Measurements from ENCODE around the gene EGR4.

DNA sequence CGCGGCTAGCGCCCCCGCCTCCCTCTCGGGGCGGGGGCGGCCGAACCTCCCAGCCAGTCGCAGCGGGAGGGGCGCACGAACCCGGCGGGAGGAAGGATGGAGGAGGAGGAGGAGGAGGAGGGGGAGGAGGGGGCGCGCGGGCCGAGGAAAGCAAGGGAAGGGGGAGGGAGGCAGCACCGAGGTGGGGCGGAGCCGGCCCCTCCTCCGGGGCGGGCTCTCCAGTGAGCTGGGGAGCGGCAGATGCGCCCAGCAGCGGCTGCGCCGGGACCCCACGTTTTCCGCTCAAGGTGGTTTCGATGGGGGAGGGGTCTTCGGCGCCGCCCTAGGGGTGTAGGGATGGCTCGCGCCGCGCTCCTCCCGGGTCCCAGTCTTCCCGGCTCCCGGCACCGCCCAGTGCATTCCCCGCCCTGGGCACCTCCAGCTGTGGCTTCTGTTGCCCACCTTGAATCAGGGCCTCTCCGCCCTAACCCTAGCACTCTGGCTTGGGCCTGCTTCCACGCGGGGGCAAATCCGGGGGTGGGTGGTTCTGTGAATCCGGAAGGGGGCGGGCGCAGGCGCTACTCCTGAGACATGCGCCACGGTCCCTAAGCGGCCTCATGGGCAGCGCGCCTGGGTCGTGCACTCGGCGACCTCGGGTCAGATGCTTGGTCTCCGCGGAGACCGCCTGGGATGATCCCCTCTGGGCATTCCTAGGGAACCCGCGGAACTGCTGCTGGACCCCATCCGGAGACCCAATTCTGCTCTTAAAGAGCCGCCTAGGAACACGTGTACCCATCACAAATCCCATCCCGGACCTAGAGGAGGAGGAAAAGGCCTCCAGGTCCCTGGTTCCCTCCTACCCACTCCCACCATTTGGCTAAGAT lies 8.8 kb downstream of the EGR4 start, which contains the start of gene FBXO41:
- TF ChIP-seq CTCF (conservative IDR thresholded peaks at IDR 0.05; ENCODE audit: low read depth, low read length), result no peak
- no peak for TF ChIP-seq CHD1 (IDR thresholded peaks at IDR 0.05; ENCODE audit: low read depth, low read length)
- no peak for TF ChIP-seq POLR2A (IDR thresholded peaks at IDR 0.05; ENCODE audit: low read depth, low read length)
- no peak for TF ChIP-seq CEBPB (IDR thresholded peaks at IDR 0.05; ENCODE audit: low read depth, low read length)

All from IMR-90 (cell line).